NCI-H226 (cell line): ENCODE measurements around the gene VPS36.
A peak's percentile ranks its signal among the peaks of the same experiment; 100 is the strongest.
"Not testable (repeated sequence)": the region's sequence is repeated elsewhere in the genome, so short reads cannot be mapped to it uniquely, and the experiment has no call there.

ENCODE experiments used
- DNase-seq: peaks from one replicate; pipeline ENCODE4 v3.0.0-alpha.2; 2015

The VPS36 gene, protein sequence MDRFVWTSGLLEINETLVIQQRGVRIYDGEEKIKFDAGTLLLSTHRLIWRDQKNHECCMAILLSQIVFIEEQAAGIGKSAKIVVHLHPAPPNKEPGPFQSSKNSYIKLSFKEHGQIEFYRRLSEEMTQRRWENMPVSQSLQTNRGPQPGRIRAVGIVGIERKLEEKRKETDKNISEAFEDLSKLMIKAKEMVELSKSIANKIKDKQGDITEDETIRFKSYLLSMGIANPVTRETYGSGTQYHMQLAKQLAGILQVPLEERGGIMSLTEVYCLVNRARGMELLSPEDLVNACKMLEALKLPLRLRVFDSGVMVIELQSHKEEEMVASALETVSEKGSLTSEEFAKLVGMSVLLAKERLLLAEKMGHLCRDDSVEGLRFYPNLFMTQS

DNA sequence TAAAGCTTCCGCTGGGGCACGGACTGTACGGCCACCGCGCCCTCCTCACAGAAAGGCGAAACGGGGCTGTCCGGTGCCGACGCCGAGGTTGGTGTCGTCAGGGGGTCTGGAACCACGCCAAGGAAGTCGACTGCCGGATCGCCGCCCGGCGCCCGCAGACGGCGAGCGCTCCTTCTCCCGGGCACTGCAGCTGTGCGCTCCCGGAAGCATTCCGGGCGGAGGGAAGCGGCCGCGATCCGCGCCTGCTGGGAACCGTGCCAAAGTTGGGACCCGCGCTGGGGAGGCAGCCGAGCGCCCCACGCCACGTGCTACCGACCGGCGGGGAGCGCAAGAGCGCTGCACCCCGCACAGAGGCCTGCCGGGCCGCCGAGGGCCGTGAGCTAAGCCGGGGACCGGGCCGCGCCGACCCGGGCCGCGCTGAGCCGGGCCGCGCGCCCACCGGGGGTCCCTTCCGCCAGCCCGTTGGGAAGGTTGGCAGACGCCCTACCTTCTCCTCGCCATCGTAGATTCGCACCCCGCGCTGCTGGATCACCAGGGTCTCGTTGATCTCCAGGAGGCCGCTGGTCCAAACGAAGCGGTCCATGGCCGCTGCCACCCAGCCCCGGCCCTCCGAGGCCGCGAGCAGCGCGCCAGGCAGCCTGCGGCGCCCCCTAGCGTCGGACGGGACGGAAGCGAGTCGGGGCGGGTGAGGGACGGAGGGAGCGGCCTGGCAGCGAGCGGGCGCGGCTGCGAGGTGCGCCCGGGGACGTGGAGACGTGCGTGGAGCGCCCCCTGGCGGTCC, at the start of gene VPS36:
VPS36 (minus strand) TSS at position 623 of the 781 bp plus-strand sequence; CDS start at position 583, 40 bp downstream.
- DNase-seq: peak; percentile 88

DNA sequence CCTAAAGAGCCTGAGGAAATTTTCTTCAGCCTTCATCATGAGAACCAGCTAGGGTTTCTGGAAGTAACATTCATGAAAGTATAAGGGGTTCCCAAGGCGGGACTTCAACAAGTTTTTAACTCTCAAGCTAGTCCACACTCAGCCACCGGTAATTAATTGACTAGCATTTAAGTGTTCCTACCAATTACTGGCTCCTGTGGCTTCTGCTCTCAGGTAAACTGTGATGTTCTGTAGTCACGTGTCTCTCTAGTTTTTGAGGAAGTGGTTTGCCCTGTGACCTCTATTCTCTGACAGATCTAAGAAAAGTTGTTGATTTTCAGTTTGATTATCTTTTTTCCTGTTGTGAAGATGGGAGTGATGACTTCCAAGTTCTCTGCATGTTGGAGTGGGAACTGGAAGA, 47.5 kb upstream of the VPS36 start:
- DNase-seq: not testable (repeated sequence)

DNA sequence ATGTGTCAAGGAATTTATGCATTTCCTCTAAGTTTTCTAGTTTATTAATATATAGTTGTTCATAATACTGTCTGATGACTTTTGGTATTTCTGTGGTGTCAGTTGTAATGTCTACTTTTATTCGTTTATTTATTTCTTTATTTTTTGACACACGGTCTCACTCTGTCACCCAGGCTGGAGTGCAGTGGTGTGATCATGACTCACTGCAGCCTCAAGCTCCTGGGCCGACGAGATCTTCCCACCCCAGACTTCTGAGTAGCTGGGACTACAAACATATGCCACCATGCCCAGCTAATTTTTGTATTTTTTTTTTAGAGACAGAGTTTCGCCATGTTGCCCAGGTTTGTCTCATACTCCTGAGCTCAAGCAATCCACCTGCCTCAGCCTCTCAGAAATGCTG, 43.8 kb upstream of the VPS36 start:
- not testable (repeated sequence) for DNase-seq

DNA sequence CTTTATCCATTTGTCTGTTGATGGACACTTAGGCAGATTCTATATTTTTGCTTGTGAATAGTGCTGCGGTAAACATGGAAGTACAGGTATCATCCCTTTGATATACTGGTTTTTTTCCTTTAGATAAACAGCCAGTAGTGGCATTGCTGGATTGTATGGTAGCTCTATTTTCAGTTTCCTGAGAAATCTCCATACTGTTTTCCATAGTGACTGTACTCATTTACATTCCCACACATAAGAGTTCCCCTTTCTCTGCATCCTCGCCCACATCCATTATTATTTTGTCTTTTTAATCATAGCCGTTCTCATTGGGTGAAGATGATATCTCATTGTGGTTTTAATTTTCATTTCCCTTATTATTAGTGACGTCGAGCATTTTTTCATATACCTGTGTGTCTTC, 40.6 kb upstream of the VPS36 start:
- not testable (repeated sequence) for DNase-seq

DNA sequence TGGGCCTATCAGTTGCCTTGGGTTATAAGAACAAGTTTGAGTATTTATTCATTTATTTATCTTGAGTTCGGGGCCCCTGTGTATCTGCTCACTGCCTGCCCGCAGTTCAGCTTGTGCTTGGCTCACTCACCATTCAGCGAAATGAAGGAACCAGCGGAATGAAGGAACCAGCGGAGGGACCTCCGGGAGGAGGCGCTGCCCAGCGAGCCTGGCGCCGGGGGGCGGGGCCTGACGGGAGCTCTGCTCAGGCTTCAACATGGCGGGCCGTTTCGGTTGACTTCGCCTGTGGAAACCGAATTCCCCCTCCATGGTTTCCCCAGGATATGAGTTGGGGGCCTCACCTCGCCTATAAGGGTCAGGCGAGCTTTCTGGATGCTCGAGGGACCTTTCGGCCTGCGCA, 38.3 kb upstream of the VPS36 start:
- not testable (repeated sequence) for DNase-seq

DNA sequence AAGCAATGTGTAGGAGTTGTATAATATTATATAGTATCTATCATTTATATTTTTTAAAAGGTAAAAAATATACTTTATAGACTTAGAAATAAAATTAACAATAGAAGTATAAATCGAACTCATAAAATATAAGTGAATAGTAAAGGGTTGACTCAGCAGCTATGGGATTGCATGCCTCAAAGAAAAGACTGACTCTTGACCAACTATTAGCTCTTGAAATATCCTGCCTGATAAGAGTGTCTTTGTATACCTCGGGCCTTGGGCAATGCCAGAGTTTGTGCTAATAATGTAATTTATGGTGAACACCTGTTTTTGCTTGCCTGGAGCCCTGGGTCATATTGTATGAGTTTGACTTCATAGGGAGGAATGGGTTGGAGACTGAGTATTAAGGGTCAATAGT, 36.6 kb upstream of the VPS36 start:
- DNase-seq: not testable (repeated sequence)

DNA sequence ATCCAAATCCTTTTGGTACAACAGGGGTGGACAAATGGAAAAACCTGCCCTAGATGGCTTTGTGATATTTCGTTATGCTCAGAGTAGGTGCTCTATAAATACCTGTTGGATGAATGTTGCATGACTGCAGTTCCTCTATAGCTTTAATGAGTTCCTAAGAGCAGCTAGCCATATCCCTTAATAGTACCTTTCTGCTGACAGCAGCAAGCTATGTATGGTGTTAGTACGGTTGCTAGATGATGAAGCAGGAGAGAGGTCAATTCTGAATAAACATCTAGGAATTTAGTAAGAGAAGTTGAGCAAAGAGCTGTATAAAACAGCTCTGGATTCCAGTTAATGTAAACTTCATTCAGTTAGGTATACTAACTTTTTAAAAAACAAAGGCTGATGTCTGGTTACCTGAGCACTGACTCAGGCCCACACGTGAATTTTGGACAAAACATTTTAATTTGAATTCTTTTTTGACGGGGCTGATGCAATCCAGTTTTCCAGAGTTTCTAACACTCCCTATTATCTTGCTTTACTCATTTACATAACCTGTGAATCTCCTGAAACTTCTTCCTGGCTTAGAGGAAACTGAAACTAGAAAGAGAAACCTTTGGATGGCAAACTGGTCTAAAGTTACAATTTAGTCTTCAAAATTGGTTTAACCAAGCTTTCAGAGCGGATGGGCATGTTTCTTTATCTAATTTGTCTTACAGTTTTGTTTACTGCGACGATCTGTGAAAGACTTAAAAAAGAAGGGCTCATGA, 30.4 kb upstream of the VPS36 start:
- not testable (repeated sequence) for DNase-seq

DNA sequence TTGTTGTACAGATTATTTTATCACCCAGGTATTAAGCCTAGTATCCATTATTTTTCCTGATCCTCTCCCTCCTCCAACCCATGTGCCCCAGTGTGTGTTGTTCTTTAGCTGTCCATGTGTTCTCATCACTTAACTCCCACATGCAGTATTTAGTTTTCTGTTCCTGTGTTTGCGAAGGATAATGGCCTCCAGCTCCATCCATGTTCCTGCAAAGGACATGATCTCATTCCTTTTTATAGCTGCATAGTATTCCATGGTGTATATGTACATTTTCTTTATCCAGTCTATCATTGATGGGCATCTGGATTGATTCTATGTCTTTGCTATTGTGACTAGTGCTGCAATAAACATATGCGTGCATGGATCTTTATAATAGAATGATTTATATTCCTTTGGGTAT, 18.1 kb upstream of the VPS36 start:
- DNase-seq: not testable (repeated sequence)

DNA sequence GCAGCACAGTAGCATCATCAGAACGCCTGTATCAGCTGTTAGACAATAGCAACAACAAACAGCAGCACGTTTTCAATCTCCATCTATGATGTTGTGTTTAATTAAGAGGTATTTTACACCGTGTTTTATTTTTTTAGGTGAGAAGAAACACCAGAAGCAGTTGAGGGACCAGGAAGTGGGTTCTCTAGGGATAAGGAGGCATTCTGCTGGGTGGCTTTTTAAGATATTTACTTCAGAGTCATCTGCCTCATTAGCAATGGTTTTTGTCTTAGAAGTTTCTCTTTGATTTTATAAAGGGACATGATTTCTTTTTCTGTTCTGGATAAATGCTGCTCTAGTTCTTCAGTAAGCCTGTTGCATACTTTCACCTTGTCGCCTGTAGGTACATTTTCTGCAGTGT, 13.1 kb upstream of the VPS36 start:
- DNase-seq: no peak

DNA sequence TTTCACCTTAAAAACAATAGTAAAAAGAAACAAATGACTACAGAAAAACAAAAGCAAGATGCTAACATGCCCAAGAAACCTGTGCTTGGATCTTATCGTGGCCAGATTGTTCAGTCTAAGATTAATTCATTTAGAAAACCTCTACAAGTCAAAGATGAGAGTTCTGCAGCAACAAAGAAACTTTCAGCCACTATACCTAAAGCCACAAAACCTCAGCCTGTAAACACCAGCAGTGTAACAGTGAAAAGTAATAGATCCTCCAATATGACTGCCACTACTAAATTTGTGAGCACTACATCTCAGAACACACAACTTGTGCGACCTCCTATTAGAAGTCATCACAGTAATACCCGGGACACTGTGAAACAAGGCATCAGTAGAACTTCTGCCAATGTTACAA, 10.8 kb upstream of the VPS36 start:
- no peak for DNase-seq

DNA sequence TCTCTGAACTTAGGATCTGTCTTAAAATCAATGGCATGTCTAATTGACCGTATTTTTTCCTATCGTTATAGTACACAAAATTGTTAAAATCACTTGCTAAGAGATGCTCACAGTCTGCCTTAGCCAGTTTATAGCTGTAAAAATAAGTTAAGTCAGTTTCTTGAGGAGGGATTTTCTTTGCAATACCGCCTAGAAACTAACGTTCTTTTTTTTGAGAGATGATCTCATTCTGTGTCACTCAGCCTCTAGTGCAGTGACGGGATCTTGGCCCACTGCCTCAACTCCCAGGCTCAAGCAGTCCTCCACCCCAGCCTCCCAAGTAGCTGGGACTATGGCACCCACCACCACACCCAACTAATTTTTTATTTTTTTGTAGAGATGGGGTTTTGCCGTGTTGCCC, 9.2 kb upstream of the VPS36 start:
- peak; percentile 31 for DNase-seq

DNA sequence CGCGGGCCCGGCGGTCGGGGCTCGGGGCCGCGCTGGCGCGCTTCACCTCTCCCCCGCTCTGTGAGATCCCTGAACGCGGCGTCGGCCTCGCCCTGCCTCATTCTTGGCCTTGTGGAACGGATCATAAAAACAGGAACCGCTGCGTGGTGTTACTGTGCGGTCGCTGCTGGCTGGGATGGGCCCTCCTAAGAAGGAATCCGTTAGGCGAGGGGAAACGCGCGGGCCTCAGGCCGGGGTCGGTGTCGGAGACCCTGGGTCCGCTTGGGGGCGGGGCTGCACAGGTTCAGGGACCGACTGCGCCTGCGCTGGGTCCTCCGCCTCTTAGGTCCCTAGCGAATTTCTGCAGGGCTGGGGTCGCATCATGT, 5.2 kb upstream of the VPS36 start:
- DNase-seq: peak; percentile 31

DNA sequence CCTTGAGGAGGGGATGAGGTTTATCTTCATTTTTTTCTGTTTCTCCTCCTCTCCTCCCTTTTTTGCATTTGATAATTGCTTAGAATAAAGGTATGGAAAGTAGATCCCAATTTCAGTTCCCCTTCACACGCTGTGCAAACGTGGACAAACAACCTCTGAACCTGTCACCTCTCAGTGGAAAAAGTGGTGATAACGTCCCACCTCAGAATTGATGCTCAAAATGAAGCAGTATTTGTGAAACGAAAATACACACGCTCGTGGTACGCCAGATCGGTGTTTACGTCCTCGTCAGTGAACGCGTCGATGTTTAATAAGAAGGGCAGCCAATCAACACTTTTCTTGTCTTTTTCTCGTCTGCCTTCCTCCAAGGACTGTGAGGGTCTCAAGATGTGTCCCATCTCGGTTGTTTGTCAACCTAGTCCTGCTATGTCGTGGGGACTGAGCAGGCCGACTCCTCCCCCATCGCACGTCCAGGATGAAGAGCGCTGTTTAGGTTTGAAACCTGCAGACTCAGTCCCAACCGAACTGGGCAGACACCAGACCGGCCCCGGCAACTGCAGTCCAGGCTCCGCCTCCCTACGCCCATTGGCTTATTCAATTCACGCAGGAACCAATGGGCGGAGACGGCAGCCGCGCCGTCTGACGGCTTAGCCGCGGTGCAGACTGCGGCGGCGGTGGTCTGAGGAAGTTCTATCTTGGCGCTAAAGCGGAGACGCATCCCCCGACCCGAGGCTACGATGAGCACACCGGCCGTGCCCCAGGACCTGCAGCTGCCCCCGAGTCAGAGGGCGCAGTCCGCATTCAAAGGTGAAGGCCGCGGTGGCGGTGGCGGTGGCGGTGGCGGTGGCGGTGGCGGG, 4.6 kb upstream of the VPS36 start, which contains the start of gene CKAP2:
CKAP2 (plus strand) TSS at position 659 of the 857 bp plus-strand sequence; CDS start at position 738, 79 bp downstream.
- peak; percentile 94 for DNase-seq

DNA sequence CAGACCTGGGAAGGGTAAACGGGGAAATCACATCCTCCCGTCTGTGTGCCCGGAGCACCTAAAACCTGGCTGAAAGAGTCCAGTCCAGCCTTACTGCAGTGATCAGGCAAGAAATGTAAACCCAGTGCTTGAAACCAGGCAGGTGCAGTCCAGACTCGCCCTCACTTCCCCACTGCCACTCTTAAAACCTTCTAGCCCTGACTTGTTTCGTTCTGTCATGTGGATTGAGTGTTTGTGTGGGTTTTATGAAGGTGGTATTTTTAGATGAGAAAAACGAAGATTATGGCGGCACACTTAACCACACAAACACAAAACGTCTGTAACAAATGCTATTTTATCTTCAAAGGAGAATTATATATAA, 4.0 kb upstream of the VPS36 start:
- DNase-seq: no peak

DNA sequence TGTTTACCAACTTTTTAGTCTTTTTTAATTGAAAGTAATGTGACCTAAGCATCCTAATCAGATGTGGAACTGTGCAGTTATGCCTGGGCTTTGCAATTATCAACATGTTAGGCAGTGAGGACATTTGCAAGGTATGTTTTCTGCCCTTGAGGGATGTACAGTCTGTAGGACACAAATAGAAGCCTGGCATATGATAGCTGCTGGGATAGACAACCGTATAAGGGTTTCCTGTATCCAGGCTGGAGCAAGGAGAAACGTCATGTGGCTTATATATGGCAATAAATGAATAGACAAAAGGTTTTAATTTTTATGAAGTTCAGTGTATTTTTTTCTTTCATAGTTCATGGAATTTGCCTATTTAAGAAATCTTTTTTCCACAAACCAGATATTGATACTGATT, 2.0 kb upstream of the VPS36 start:
- DNase-seq: no peak

DNA sequence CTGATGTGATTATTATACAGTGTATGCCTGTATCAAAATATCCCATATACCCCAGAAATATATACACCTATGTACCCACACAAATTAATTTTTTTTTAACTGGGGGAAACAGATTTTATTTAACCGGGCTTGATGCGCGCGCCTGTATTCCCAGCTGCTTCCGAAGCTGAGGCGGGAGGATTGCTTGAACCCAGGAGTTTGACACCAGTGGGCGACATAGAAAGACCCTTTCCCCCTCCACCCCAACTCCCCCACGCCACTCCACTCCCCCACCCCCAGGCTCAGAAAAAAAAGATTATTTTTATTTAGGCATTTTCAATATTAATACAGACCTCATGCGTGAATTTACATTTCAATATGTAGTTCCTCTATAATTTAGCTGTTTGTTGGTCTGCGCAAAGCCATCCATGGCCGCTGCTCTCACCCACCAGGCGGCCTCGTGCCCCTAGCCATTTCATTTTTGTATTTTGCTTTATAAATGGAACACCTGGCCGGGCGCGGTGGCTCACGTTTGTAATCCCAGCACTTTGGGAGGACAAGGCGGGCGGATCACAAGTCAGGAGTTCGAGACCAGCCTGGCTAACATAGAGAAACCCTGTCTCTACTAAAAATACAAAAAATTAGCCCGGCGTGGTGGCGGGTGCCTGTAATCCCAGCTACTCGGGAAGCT, 836 bp upstream of the VPS36 start:
- DNase-seq: no peak

DNA sequence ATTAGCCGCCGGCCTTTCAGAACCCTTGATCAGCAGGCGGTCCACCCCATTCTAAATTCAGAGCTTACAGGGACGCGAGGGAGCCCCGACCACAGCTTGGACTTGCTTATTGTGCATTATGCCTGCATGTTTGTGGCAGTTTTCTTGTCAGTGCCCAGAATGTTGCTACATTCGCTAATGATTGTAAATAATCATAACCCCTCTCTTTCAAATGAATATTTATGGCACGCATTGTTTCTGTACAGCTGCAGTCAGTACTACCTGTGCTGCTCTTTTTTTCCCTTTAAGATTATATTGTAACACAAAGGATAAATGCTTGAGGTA, 321 bp upstream of the VPS36 start:
- no peak for DNase-seq

DNA sequence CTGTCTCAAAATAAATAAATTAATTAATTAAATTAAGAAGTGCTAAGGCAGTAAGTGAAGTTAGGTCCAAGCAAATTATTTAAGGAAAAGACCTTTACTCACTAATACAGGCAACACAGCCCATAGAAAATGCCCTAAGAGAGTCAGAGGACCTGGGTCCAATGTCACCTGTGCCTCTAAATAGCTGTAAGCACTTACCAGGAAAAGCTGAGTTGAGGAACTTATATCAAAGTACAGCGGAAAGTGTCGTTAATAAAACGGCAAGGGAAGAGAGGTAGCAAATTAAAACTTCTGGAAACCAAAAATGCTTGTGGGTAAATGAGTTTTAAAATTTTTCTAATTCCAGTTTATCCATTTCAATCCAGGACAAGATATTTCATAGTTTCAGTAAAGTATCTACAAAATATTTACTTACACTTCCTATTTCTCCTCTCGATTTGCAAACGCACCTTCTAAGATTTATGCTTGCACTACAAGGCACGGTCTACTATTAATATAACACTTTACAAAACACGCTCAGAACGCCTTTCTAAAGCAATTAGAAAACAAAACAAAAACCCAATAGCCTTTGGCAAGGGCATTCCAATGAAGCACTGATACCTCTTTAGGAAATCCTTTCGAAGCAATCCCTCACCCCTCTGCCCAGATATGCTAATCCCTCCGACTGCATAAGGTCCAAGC, 963 bp downstream of the VPS36 start:
- no peak for DNase-seq

DNA sequence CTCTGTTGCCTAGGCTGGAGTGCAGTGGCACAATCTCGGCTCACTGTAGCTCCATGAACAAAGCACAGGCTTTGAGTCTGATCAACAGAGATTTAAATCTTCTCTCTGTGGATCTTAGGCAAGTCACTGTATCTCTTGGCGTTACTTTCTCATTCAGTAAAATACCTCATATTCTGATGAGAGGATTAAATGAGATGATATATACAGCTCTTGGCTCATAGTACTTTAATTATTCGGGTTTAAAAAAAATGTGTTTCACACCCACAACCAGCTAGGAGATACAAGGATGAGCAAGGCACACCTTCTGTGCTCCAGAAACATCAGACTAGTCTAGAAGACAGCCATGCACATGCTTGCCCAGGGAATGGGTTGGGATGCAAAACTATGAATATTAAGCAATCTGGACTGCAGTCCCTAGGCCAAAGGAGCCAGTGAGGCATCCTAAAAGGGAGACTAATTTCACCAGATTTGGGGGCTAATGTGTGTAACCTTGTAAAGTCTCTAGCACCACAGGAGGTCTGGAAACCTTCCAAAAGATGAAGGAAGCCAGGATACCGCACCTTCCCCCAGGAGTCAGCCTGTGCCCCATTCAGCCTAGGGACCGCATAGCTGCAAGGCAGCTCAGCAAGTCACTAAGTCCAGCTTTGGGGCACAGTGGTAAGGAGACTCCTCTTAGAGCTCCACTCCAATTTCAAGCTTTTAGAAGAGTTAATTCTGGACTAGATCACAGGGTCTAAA, 2.5 kb downstream of the VPS36 start:
- no peak for DNase-seq

DNA sequence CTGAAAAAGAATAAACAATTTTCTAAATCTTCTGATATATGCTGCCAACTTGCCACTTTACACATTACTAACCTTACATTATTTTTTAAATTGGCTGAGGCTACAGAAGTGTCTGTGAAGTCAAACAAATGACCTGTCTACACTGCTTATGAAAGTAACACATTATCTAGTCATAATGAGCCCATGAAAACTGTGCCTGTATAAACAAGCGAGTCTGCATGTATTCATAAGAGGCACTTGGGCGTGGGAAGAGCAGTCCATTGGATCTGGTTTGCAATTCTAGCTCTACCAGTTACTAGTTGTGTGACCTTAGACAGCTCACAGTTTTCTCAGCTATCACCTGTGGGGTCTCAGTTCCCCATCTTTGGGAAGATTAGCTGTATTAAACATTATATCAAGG, 3.1 kb downstream of the VPS36 start:
- no peak for DNase-seq

DNA sequence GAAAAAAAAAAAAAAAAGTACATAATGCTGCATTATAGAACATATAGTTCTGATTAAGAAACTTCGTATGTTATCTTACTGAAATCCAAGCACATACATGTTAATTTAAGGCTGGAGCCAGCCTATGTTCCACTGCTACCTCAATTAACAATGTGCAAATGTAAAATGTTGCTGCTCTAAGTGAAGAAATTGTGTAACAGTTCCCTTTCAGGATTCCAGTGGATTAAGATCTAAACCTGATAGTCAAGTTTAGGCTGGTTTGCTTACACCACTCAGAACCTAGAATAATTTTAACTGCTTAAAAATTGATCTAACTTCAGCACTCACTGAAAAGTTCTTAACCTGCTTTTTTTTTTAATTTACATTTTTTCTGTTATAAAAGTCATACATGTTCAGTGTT, 4.2 kb downstream of the VPS36 start:
- DNase-seq: no peak
